ENCODE measurements around the gene OVCH2. TPM values are rescaled to one million over a fixed set of nuclear protein-coding genes. Genes with fewer than 3 reads are reported as not detected.

OVCH2 gene
- total RNA-seq, 2 experiments from 2014 or later: not detected

- no peak overlapping the region for H3K4me3 Mint-ChIP-seq
- no peaks in the 10 kb centered on the region for H3K36me3 Mint-ChIP-seq (ENCODE audit: low read depth)
- intact Hi-C loops (cut with micrococcal nuclease): no loop called here
- H3K9me3 Mint-ChIP-seq: no peaks in the 10 kb centered on the region
- peaks cover 23% of the 10 kb centered on the region for H3K27me3 Mint-ChIP-seq
- TF ChIP-seq, protein P1, sequence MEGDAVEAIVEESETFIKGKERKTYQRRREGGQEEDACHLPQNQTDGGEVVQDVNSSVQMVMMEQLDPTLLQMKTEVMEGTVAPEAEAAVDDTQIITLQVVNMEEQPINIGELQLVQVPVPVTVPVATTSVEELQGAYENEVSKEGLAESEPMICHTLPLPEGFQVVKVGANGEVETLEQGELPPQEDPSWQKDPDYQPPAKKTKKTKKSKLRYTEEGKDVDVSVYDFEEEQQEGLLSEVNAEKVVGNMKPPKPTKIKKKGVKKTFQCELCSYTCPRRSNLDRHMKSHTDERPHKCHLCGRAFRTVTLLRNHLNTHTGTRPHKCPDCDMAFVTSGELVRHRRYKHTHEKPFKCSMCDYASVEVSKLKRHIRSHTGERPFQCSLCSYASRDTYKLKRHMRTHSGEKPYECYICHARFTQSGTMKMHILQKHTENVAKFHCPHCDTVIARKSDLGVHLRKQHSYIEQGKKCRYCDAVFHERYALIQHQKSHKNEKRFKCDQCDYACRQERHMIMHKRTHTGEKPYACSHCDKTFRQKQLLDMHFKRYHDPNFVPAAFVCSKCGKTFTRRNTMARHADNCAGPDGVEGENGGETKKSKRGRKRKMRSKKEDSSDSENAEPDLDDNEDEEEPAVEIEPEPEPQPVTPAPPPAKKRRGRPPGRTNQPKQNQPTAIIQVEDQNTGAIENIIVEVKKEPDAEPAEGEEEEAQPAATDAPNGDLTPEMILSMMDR (IDR thresholded peaks at IDR 0.05): peak; percentile 78
- ChIA-PET POLR2A (no interaction called here), CTCF (interaction anchor here (0.6 to 1.7 kb wide), 10 partner anchors 11 to 979 kb away, joined by 3 to 5 read pairs (median 3); no protein-coding TSS in a partner anchor)
- H3K27ac Mint-ChIP-seq: no peak overlapping the region
- H3K4me1 Mint-ChIP-seq (ENCODE audit: low read depth): peaks cover 4% of the 10 kb centered on the region
- DNase-seq (peak; percentile 29), ATAC-seq (peak; percentile 75)
These were observed 17.9 kb downstream of the OVCH2 start for GRCh38 chr11:7688238-7688826.

- H3K9me3 Mint-ChIP-seq: no peaks in the 10 kb centered on the region
- H3K4me1 Mint-ChIP-seq (ENCODE audit: low read depth): peaks cover 4% of the 10 kb centered on the region
- H3K27ac Mint-ChIP-seq: no peak overlapping the region
- H3K4me3 Mint-ChIP-seq: no peak overlapping the region
- CTCF ChIA-PET: interaction anchor here (0.8 to 1.7 kb wide), 13 partner anchors 10 to 589 kb away, joined by 3 to 6 read pairs (median 3); partner anchors contain the start of genes EIF3F and PPFIBP2
- H3K27me3 Mint-ChIP-seq: peaks cover 19% of the 10 kb centered on the region
- ATAC-seq (no peak), DNase-seq (no peak)
- POLR2A ChIA-PET: interaction anchor here (1.2 kb wide), 1 partner anchor 10 kb away, joined by 3 read pairs; no protein-coding TSS in a partner anchor
- H3K36me3 Mint-ChIP-seq (ENCODE audit: low read depth): no peaks in the 10 kb centered on the region
- TF ChIP-seq, protein P1 (IDR thresholded peaks at IDR 0.05): no peak
- intact Hi-C loops (cut with micrococcal nuclease): no loop called here
These were observed 18.9 kb downstream of the OVCH2 start for GRCh38 chr11:7687386-7687785.

DNA sequence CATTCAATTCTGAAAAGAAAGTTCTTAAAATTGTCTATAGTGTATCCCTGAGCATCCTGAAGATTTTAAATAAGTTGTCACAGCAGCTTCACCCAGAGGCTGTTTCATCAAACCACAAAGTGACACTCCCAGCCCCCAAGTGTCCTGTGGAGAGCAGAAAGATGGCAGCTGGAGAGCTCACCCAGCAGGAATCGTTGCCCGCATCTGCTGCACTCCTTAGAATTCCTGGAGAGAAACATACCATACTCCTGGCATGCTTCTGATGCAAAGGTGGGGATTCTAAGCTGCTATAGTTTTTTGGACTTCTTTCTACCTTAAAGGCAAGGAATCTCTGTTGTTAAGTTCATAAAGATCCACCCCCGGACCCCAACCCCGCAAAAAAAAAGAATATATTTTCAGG is 19.5 kb downstream of the OVCH2 start:
- Mint-ChIP-seq H3K4me1 (ENCODE audit: low read depth) (peaks cover 4% of the 10 kb centered on the region), H3K36me3 (ENCODE audit: low read depth) (no peaks in the 10 kb centered on the region), H3K27me3 (peaks cover 15% of the 10 kb centered on the region), H3K27ac (no peak overlapping the region), H3K4me3 (no peak overlapping the region), H3K9me3 (no peaks in the 10 kb centered on the region)
- POLR2A ChIA-PET: interaction anchor here (1.2 kb wide), 1 partner anchor 9 kb away, joined by 3 read pairs; no protein-coding TSS in a partner anchor
- DNase-seq (no peak), ATAC-seq (no peak)
- TF ChIP-seq, protein P1 (IDR thresholded peaks at IDR 0.05): no peak
- CTCF ChIA-PET: interaction anchor here (0.8 to 1.7 kb wide), 7 partner anchors 30 to 589 kb away, joined by 3 to 6 read pairs (median 4); partner anchors contain the start of genes EIF3F and PPFIBP2
- intact Hi-C loops (cut with micrococcal nuclease): no loop called here

GRCh38 chr11:7683571-7683970 is 22.7 kb downstream of the OVCH2 start:
- DNase-seq (no peak), ATAC-seq (no peak)
- POLR2A ChIA-PET: no interaction called here
- intact Hi-C loops (cut with micrococcal nuclease): no loop called here
- Mint-ChIP-seq H3K27ac (no peak overlapping the region), H3K27me3 (peaks cover 17% of the 10 kb centered on the region), H3K9me3 (no peaks in the 10 kb centered on the region), H3K4me3 (no peak overlapping the region), H3K36me3 (ENCODE audit: low read depth) (no peaks in the 10 kb centered on the region), H3K4me1 (ENCODE audit: low read depth) (no peaks in the 10 kb centered on the region)
- TF ChIP-seq, protein P1 (IDR thresholded peaks at IDR 0.05): no peak
- CTCF ChIA-PET: no interaction called here

DNA sequence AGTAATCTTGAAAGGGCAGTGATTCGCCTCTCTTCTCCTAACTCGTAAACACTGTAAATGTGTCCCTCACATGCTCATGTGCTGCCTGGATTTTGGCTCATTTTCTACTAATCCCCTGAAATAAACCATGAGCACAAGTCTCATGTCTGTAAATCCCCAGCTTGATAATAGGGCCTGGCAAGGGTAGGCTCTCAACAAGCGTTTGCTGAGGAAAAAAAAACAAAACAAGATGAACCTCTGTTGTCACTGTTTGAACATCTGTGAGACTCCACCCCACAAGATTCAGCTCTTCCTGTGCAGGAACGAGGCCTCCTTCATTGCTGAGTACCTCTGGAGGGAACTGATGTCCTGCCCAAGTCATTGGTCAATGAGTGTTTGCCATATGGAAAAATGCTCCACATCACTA is 28.5 kb downstream of the OVCH2 start:
- no peaks in the 10 kb centered on the region for H3K36me3 Mint-ChIP-seq (ENCODE audit: low read depth)
- TF ChIP-seq, protein P1 (IDR thresholded peaks at IDR 0.05): no peak
- H3K4me1 Mint-ChIP-seq (ENCODE audit: low read depth): peaks cover 4% of the 10 kb centered on the region
- ChIA-PET CTCF (interaction anchor here (0.9 to 1.2 kb wide), 2 partner anchors 10 to 164 kb away, joined by 3 read pairs; partner anchors contain the start of gene PPFIBP2), POLR2A (interaction anchor here (1.4 kb wide), 1 partner anchor 9 kb away, joined by 3 read pairs; no protein-coding TSS in a partner anchor)
- DNase-seq (no peak), ATAC-seq (no peak)
- intact Hi-C loops (cut with micrococcal nuclease): no loop called here
- H3K9me3 Mint-ChIP-seq: no peaks in the 10 kb centered on the region
- no peak overlapping the region for H3K4me3 Mint-ChIP-seq
- peaks cover 50% of the 10 kb centered on the region for H3K27me3 Mint-ChIP-seq
- no peak overlapping the region for H3K27ac Mint-ChIP-seq
